Mesendoderm (in vitro differentiated cells): ENCODE data around the gene ZNF783.

Experiments used
- DNase-seq: peaks from one replicate; pipeline ENCODE4 v3.0.0; 2013
- H2AK5ac ChIP-seq: 2 replicates; pipeline ENCODE4 v1.6.1; 2013; ENCODE audit warnings: low read length, inconsistent platforms
- H2BK120ac ChIP-seq: 2 replicates; pipeline ENCODE4 v1.6.1; 2013; ENCODE audit warnings: low read depth, mild to moderate bottlenecking, low read length, moderate library complexity, mixed read lengths
- H2BK15ac ChIP-seq: replicated peaks from 2 replicates; pipeline ENCODE4 v1.6.1; 2013; ENCODE audit warnings: low read depth, mild to moderate bottlenecking, moderate library complexity
- H2BK5ac ChIP-seq: 2 replicates; pipeline ENCODE4 v1.6.1; 2013; ENCODE audit warnings: low read length, inconsistent platforms
- H3K18ac ChIP-seq: 2 replicates; pipeline ENCODE4 v1.6.1; 2013; ENCODE audit warnings: mild to moderate bottlenecking, low read length, mixed read lengths
- H3K23ac ChIP-seq: one replicate; pipeline ENCODE4 v1.6.1; 2013; ENCODE audit warnings: low read length
- H3K27ac ChIP-seq: 2 replicates; pipeline ENCODE4 v1.5.1; 2013; ENCODE audit warnings: low read depth, mild to moderate bottlenecking, inconsistent platforms, low read length, moderate library complexity
- H3K27me3 ChIP-seq: 2 replicates; pipeline ENCODE4 v1.6.1; 2013; ENCODE audit warnings: low read length, control low read depth, mild to moderate bottlenecking, inconsistent platforms; ENCODE audit not compliant: insufficient read depth, poor library complexity
- H3K36me3 ChIP-seq: 2 replicates; pipeline ENCODE4 v1.6.1; 2013; ENCODE audit warnings: low read length, inconsistent platforms; ENCODE audit not compliant: control insufficient read depth, insufficient read depth
- H3K4ac ChIP-seq: one replicate; pipeline ENCODE4 v1.6.1; 2013; ENCODE audit warnings: low read depth, mild to moderate bottlenecking, low read length, moderate library complexity
- H3K4me1 ChIP-seq: 2 replicates; pipeline ENCODE4 v1.6.1; 2013; ENCODE audit warnings: low read depth, low read length, inconsistent platforms; ENCODE audit not compliant: control insufficient read depth
- H3K4me2 ChIP-seq: 2 replicates; pipeline ENCODE4 v1.6.1; 2013; ENCODE audit warnings: low read length
- H3K4me3 ChIP-seq: 2 replicates; pipeline ENCODE4 v1.5.1; 2013; ENCODE audit warnings: mild to moderate bottlenecking, low read length
- H3K56ac ChIP-seq: one replicate; pipeline ENCODE4 v1.6.1; 2013; ENCODE audit warnings: low read length
- H3K79me1 ChIP-seq: 2 replicates; pipeline ENCODE4 v1.6.1; 2013; ENCODE audit warnings: low read length, inconsistent platforms
- H3K79me2 ChIP-seq: 2 replicates; pipeline ENCODE4 v1.6.1; 2013; ENCODE audit warnings: mild to moderate bottlenecking, low read length; ENCODE audit not compliant: control insufficient read depth, insufficient read depth
- H3K9ac ChIP-seq: 2 replicates; pipeline ENCODE4 v1.6.1; 2013; ENCODE audit warnings: low read length, inconsistent platforms
- H4K5ac ChIP-seq: one replicate; pipeline ENCODE4 v1.6.1; 2013; ENCODE audit warnings: low read length
- H4K8ac ChIP-seq: one replicate; pipeline ENCODE4 v1.6.1; 2013; ENCODE audit warnings: low read depth, mild to moderate bottlenecking, control low read depth, low read length, moderate library complexity
- WGBS: extraction: QIAGEN DNeasy Blood & Tissue Kit; methylation state at CpG from one replicate; pipeline ENCODE4 v1.1.7; 2013; ENCODE audit warnings: low lambda C conversion rate, missing lambda C conversion rate; ENCODE audit not compliant: insufficient coverage; ENCODE audit errors: extremely low coverage; 5-methylcytosine and 5-hydroxymethylcytosine counted together

ZNF783 gene

GRCh38 chr7:149252378-149252777 is 9.6 kb upstream of the ZNF783 start:
- no peak overlapping the region for H4K5ac ChIP-seq
- no peak overlapping the region for H3K23ac ChIP-seq
- H4K8ac ChIP-seq: no peak overlapping the region
- no peak overlapping the region for H3K9ac ChIP-seq
- H2BK120ac ChIP-seq: no peak overlapping the region
- H2AK5ac ChIP-seq: no peak overlapping the region
- no peak overlapping the region for H3K4me2 ChIP-seq
- peaks cover 6% of the 10 kb centered on the region for H3K79me2 ChIP-seq
- no peaks in the 10 kb centered on the region for H3K27me3 ChIP-seq
- no peak overlapping the region for H3K56ac ChIP-seq
- no peak overlapping the region for H3K27ac ChIP-seq
- WGBS: no CpG with 5 or more reads among the region's 2 CpGs
- H3K4me3 ChIP-seq: no peak overlapping the region
- H2BK15ac ChIP-seq: no peak overlapping the region
- no peak for DNase-seq
- no peak overlapping the region for H3K18ac ChIP-seq
- H3K4ac ChIP-seq: no peak overlapping the region
- H2BK5ac ChIP-seq: no peak overlapping the region
- peaks cover 7% of the 10 kb centered on the region for H3K36me3 ChIP-seq
- peaks cover 4% of the 10 kb centered on the region for H3K79me1 ChIP-seq
- no peaks in the 10 kb centered on the region for H3K4me1 ChIP-seq

- H2AK5ac ChIP-seq: no peak overlapping the region
- no peaks in the 10 kb centered on the region for H3K27me3 ChIP-seq
- no peaks in the 10 kb centered on the region for H3K79me2 ChIP-seq
- H2BK120ac ChIP-seq: no peak overlapping the region
- no peaks in the 10 kb centered on the region for H3K79me1 ChIP-seq
- no peak overlapping the region for H3K18ac ChIP-seq
- DNase-seq: peak; percentile 17
- peaks cover 7% of the 10 kb centered on the region for H3K36me3 ChIP-seq
- no CpG with 5 or more reads among the region's 7 CpGs for WGBS
- no peak overlapping the region for H4K8ac ChIP-seq
- H3K9ac ChIP-seq: no peak overlapping the region
- H3K23ac ChIP-seq: no peak overlapping the region
- H4K5ac ChIP-seq: no peak overlapping the region
- no peak overlapping the region for H3K56ac ChIP-seq
- no peak overlapping the region for H3K27ac ChIP-seq
- no peaks in the 10 kb centered on the region for H3K4me1 ChIP-seq
- H3K4ac ChIP-seq: no peak overlapping the region
- H2BK15ac ChIP-seq: no peak overlapping the region
- H3K4me2 ChIP-seq: no peak overlapping the region
- no peak overlapping the region for H2BK5ac ChIP-seq
- H3K4me3 ChIP-seq: no peak overlapping the region
These were observed 8.3 kb upstream of the ZNF783 start for GRCh38 chr7:149253665-149254064.

GRCh38 chr7:149254181-149254858 is 7.7 kb upstream of the ZNF783 start:
- Histone ChIP-seq H4K5ac (no peak overlapping the region), H3K27me3 (no peaks in the 10 kb centered on the region), H3K4ac (no peak overlapping the region), H3K27ac (no peak overlapping the region), H3K79me2 (no peaks in the 10 kb centered on the region), H3K56ac (no peak overlapping the region), H3K79me1 (no peaks in the 10 kb centered on the region), H3K4me2 (no peak overlapping the region), H3K4me1 (no peaks in the 10 kb centered on the region), H2BK120ac (no peak overlapping the region), H2BK5ac (no peak overlapping the region), H2BK15ac (no peak overlapping the region), H3K36me3 (peaks cover 7% of the 10 kb centered on the region), H3K9ac (no peak overlapping the region), H3K18ac (no peak overlapping the region), H2AK5ac (no peak overlapping the region), H4K8ac (no peak overlapping the region), H3K23ac (no peak overlapping the region), H3K4me3 (no peak overlapping the region)
- no CpG with 5 or more reads among the region's 16 CpGs for WGBS
- DNase-seq: no peak

- no CpG with 5 or more reads among the region's 5 CpGs for WGBS
- no peak overlapping the region for H2BK15ac ChIP-seq
- H3K4me2 ChIP-seq: no peak overlapping the region
- no peak overlapping the region for H4K5ac ChIP-seq
- no peak overlapping the region for H2BK5ac ChIP-seq
- no peak overlapping the region for H2BK120ac ChIP-seq
- H3K4me3 ChIP-seq: no peak overlapping the region
- no peak overlapping the region for H4K8ac ChIP-seq
- H3K79me1 ChIP-seq: no peaks in the 10 kb centered on the region
- no peak for DNase-seq
- H3K27me3 ChIP-seq: no peaks in the 10 kb centered on the region
- no peak overlapping the region for H2AK5ac ChIP-seq
- H3K27ac ChIP-seq: no peak overlapping the region
- no peak overlapping the region for H3K56ac ChIP-seq
- no peaks in the 10 kb centered on the region for H3K4me1 ChIP-seq
- no peaks in the 10 kb centered on the region for H3K79me2 ChIP-seq
- H3K9ac ChIP-seq: no peak overlapping the region
- no peak overlapping the region for H3K18ac ChIP-seq
- H3K36me3 ChIP-seq: peaks cover 7% of the 10 kb centered on the region
- no peak overlapping the region for H3K23ac ChIP-seq
- H3K4ac ChIP-seq: no peak overlapping the region
These were observed 6.8 kb upstream of the ZNF783 start for GRCh38 chr7:149255174-149255573.

GRCh38 chr7:149256568-149256967 is 5.4 kb upstream of the ZNF783 start:
- no peak overlapping the region for H2AK5ac ChIP-seq
- no peak for DNase-seq
- no peak overlapping the region for H3K23ac ChIP-seq
- no peaks in the 10 kb centered on the region for H3K27me3 ChIP-seq
- H2BK5ac ChIP-seq: no peak overlapping the region
- whole genome bisulfite sequencing: no CpG with 5 or more reads among the region's 4 CpGs
- H2BK120ac ChIP-seq: no peak overlapping the region
- H3K4me2 ChIP-seq: no peak overlapping the region
- H4K8ac ChIP-seq: no peak overlapping the region
- H3K4ac ChIP-seq: no peak overlapping the region
- no peak overlapping the region for H3K9ac ChIP-seq
- no peak overlapping the region for H4K5ac ChIP-seq
- H3K79me1 ChIP-seq: no peaks in the 10 kb centered on the region
- no peaks in the 10 kb centered on the region for H3K79me2 ChIP-seq
- H3K4me3 ChIP-seq: no peak overlapping the region
- H3K18ac ChIP-seq: no peak overlapping the region
- no peaks in the 10 kb centered on the region for H3K4me1 ChIP-seq
- no peak overlapping the region for H3K56ac ChIP-seq
- H3K27ac ChIP-seq: no peak overlapping the region
- H2BK15ac ChIP-seq: no peak overlapping the region
- peaks cover 7% of the 10 kb centered on the region for H3K36me3 ChIP-seq

- Histone ChIP-seq H3K4me2 (no peak overlapping the region), H3K36me3 (peaks cover 6% of the 10 kb centered on the region), H2BK15ac (no peak overlapping the region), H3K56ac (no peak overlapping the region), H2AK5ac (no peak overlapping the region), H4K5ac (no peak overlapping the region), H2BK120ac (no peak overlapping the region), H3K18ac (no peak overlapping the region), H2BK5ac (no peak overlapping the region), H3K79me2 (no peaks in the 10 kb centered on the region), H3K4ac (no peak overlapping the region), H3K9ac (no peak overlapping the region), H4K8ac (no peak overlapping the region), H3K23ac (no peak overlapping the region), H3K27me3 (no peaks in the 10 kb centered on the region), H3K4me3 (no peak overlapping the region), H3K27ac (no peak overlapping the region), H3K79me1 (no peaks in the 10 kb centered on the region), H3K4me1 (no peaks in the 10 kb centered on the region)
- DNase-seq: no peak
- WGBS: no CpG with 5 or more reads among the region's 2 CpGs
These were observed 4.8 kb upstream of the ZNF783 start for GRCh38 chr7:149257146-149257545.
